Naive B cell (primary cell): ENCODE measurements around the gene EXOC6B. TPM values are rescaled to one million over a fixed set of nuclear protein-coding genes. Genes with fewer than 3 reads are reported as not detected.
A peak's percentile ranks its signal among the peaks of the same experiment; 100 is the strongest.

Experiments used
- ATAC-seq, 2 donors: fragments of 150-1000 bp; cut with Tn5 transposase; 2 replicates each; pipeline ENCODE4 v1.10.0; 2021; ENCODE audit warnings: low read depth in 2 of 2, mild to moderate bottlenecking in 2 of 2, moderate library complexity in 2 of 2
- DNase-seq: peaks from one replicate; pipeline ENCODE4 v3.0.0; 2022
- H3K27ac Mint-ChIP-seq, 6 donors: one replicate each; pipeline ENCODE4 v1.8.0; 2020 to 2022; ENCODE audit warnings: mild to moderate bottlenecking in 6 of 6, mixed read lengths in 6 of 6, moderate library complexity in 5 of 6, inconsistent platforms in 2 of 6
- H3K27me3 Mint-ChIP-seq, 3 donors: one replicate each; pipeline ENCODE4 v1.8.0; 2021 to 2022; ENCODE audit warnings: mixed read lengths in 3 of 3, mild to moderate bottlenecking in 1 of 3
- H3K36me3 Mint-ChIP-seq, 2 donors: one replicate each; pipeline ENCODE4 v1.8.0; 2020 to 2022; ENCODE audit warnings: mixed read lengths in 2 of 2, inconsistent platforms in 1 of 2, mild to moderate bottlenecking in 1 of 2
- H3K4me1 Mint-ChIP-seq, 3 donors: one replicate each; pipeline ENCODE4 v1.8.0; 2020 to 2022; ENCODE audit warnings: mixed read lengths in 3 of 3, inconsistent platforms in 1 of 3, mild to moderate bottlenecking in 1 of 3, moderate library complexity in 1 of 3
- H3K4me3 Mint-ChIP-seq, 8 donors: one replicate each; pipeline ENCODE4 v1.8.0; 2020 to 2022; ENCODE audit warnings: mild to moderate bottlenecking in 8 of 8, mixed read lengths in 8 of 8, moderate library complexity in 8 of 8, inconsistent platforms in 2 of 8
- H3K9me3 Mint-ChIP-seq, 7 donors: one replicate each; pipeline ENCODE4 v1.8.0; 2020 to 2022; ENCODE audit warnings: mixed read lengths in 7 of 7, mild to moderate bottlenecking in 5 of 7, inconsistent platforms in 2 of 7, moderate library complexity in 1 of 7
- polyA plus RNA-seq, 6 donors: library from polyadenylated mRNA; unstranded; fragments of 300-500 nt; fragmentation: Illumina TruSeq; gene quantifications; one replicate each; pipeline ENCODE4 v1.2.3, GENCODE V29; 2021; ENCODE audit warnings: low read depth in 6 of 6

The EXOC6B gene
- polyA plus RNA-seq, 6 donors from 2014 or later: 1.8 to 3.0 (median 2.6) TPM; not detected in 1

DNA sequence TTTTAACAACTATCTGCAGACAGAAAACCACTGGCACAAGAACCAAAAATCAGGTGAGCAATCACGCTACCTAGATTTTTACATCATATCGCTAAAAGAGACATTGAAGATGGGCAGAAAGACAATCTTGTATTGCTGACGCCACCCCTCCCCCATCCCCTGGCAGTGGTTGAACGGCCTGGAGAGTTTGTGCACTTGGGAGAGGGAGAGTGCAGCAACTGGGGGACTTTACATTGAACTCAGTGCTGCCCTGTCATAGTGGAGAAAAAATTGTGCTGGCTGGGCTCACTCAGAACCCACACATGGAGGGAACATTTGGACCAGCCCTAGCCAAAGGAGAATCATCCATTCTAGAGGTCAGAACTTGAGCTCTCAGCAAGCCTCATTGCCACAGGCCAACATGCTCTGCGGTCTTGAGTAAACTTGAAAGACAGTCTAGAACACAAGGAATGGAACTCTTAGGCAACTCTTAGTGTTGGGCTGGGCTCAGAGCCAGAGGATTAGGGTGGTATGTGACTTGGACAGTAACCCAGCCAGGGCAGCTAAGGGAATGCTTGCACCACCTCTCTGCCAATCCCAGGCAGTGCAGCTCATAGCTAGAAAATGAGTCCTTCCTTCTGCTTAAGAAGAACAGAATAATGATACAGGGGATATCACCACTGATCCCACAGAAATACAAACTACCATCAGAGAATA lies 458.2 kb downstream of the EXOC6B start:
- H3K4me1 Mint-ChIP-seq: no peaks in the 10 kb centered on the region
- H3K9me3 Mint-ChIP-seq: peaks cover 0 to 31% (median 14%) of the 10 kb centered on the region in 7 donors
- H3K4me3 Mint-ChIP-seq: no peak overlapping the region
- DNase-seq (no peak), ATAC-seq (no peak)
- peaks cover 16 to 21% of the 10 kb centered on the region in 2 donors for H3K36me3 Mint-ChIP-seq
- no peaks in the 10 kb centered on the region for H3K27me3 Mint-ChIP-seq
- no peak overlapping the region for H3K27ac Mint-ChIP-seq

DNA sequence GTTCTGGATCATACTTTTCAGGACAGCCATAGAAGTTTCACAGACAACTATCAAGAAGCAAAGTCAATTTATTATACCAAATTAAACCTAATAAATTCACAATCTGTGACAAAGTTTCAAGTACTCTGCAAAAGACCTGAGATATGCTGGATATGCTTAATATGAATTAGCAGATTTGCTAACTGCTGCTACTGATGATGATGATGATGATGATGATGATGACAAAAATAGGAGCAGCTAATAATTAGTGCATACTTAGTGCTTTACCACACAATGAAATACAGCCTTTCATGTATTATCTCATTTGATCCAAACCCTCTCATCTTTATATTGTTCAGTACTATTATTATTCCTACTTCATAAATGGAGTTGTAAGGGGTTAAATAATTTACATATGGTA lies 462.4 kb downstream of the EXOC6B start:
- Mint-ChIP-seq H3K9me3 (peaks cover 0 to 3% (median 0%) of the 10 kb centered on the region in 7 donors), H3K4me1 (no peaks in the 10 kb centered on the region), H3K27ac (no peak overlapping the region), H3K27me3 (no peaks in the 10 kb centered on the region), H3K4me3 (no peak overlapping the region), H3K36me3 (peaks cover 5 to 7% of the 10 kb centered on the region in 2 donors)
- no peak for ATAC-seq
- DNase-seq: no peak

DNA sequence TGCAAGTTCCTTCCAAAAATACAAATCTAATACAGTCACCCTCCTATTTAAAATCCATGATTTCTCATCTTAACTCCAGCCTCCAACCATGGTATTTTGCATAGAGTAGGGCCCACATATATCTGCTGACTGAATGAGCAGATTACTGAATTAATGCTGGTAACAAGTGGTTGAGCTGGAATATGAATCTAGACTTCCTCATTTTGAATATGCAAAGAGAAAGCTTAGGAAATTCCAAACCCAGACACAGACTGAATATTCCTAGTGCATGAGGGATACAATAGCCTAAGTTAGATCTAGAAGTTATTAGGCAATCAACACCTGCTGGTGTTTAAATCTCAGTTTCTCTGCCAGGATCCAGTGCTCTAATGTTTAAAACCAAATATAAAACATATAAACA lies 463.1 kb downstream of the EXOC6B start:
- H3K4me1 Mint-ChIP-seq: no peaks in the 10 kb centered on the region
- H3K9me3 Mint-ChIP-seq: peaks cover 0 to 2% (median 0%) of the 10 kb centered on the region in 7 donors
- H3K27me3 Mint-ChIP-seq: no peaks in the 10 kb centered on the region
- H3K27ac Mint-ChIP-seq: no peak overlapping the region
- DNase-seq (no peak), ATAC-seq (no peak)
- H3K36me3 Mint-ChIP-seq: peaks cover 5 to 7% of the 10 kb centered on the region in 2 donors
- H3K4me3 Mint-ChIP-seq: no peak overlapping the region

DNA sequence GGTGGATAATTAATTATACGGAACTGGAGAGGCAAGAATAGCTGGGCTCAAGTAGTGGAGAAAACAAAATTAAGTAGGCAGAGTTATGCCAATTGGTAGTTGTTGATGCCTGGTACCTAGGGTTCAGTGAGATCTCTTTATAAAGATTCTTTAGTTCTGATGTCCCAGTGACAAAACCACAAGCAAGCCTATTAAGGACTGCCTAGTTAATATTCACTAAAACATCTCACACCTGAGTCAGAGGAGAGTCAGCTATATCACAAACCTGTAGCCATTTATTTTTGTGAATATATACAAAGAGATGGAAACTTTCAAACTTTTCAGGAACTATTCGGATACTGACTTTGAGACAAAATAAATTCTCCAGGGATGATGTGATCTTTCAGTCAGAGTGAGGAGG lies 464.3 kb downstream of the EXOC6B start:
- H3K9me3 Mint-ChIP-seq: no peaks in the 10 kb centered on the region
- no peak overlapping the region for H3K27ac Mint-ChIP-seq
- H3K36me3 Mint-ChIP-seq: peaks cover 5 to 7% of the 10 kb centered on the region in 2 donors
- DNase-seq (no peak), ATAC-seq (no peak)
- H3K4me3 Mint-ChIP-seq: no peak overlapping the region
- no peaks in the 10 kb centered on the region for H3K27me3 Mint-ChIP-seq
- H3K4me1 Mint-ChIP-seq: no peaks in the 10 kb centered on the region

DNA sequence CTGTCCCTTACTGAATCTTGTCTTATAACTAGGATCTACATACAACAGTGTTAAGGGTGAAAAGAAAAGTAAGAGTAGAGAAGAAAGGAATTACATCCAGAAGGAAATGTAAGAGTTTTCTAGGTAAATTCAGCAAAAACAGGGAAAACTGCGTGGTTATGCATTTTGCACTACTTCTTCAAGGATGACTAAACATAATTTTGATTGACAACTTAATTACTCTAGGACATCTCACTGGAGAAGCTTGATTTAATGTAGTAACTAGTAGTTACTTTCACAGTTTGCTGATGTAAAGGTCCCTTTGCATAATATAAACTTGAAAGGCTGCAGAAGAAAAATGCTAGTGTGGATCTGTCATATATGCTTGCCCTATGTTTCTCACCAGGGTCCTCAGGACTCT lies 464.8 kb downstream of the EXOC6B start:
- no peaks in the 10 kb centered on the region for H3K27me3 Mint-ChIP-seq
- no peak for DNase-seq
- ATAC-seq: no peak
- peaks cover 5 to 7% of the 10 kb centered on the region in 2 donors for H3K36me3 Mint-ChIP-seq
- H3K9me3 Mint-ChIP-seq: no peaks in the 10 kb centered on the region
- no peaks in the 10 kb centered on the region for H3K4me1 Mint-ChIP-seq
- no peak overlapping the region for H3K4me3 Mint-ChIP-seq
- no peak overlapping the region for H3K27ac Mint-ChIP-seq

DNA sequence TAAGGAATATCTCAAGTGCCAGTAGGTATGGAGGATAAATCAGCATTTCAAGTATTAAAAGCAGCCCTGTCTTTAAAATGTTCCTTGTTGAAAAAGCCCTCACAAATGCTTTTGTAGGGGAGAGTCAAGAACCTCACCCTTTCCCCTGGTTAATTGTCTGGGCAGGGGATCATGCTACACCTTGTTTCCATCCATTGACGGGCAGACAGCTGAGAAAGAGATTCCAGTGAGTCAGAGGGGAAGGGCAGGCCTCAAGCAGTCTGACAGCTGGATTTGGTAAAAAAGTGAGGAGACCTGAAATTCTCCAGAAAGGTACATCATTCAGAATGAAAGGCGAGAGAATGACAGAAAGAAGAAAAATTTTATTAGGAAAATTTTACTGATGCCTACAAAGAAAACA lies 475.0 kb downstream of the EXOC6B start:
- Mint-ChIP-seq H3K27me3 (no peaks in the 10 kb centered on the region), H3K27ac (no peak overlapping the region), H3K36me3 (peaks cover 0 to 8% of the 10 kb centered on the region in 2 donors), H3K4me3 (no peak overlapping the region), H3K4me1 (no peaks in the 10 kb centered on the region), H3K9me3 (peaks cover 0 to 4% (median 0%) of the 10 kb centered on the region in 7 donors)
- ATAC-seq: no peak
- DNase-seq: no peak

DNA sequence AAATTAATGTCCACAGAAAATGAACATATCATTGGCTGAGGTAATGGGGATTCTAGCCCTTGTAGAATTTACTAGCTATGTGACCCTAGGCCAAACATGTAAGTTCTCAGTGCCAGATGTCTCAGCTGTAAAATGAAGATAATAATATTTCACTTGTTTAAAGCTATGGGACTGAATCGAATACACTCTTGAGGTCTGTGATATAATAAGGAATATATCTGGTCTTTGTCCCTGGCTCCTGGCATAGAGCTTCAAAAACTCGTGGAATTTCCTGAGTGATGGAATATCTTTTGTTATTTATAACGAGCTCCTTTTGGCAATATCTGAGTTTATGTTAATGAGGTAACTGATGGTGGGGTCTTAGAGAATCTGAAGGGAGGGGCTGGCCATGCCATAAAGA lies 476.8 kb downstream of the EXOC6B start:
- no peak overlapping the region for H3K27ac Mint-ChIP-seq
- H3K4me1 Mint-ChIP-seq: no peaks in the 10 kb centered on the region
- DNase-seq: no peak
- H3K36me3 Mint-ChIP-seq: peaks cover 8 to 16% of the 10 kb centered on the region in 2 donors
- H3K27me3 Mint-ChIP-seq: no peaks in the 10 kb centered on the region
- peaks cover 7 to 16% (median 9%) of the 10 kb centered on the region in 7 donors for H3K9me3 Mint-ChIP-seq
- H3K4me3 Mint-ChIP-seq: no peak overlapping the region
- ATAC-seq: no peak

DNA sequence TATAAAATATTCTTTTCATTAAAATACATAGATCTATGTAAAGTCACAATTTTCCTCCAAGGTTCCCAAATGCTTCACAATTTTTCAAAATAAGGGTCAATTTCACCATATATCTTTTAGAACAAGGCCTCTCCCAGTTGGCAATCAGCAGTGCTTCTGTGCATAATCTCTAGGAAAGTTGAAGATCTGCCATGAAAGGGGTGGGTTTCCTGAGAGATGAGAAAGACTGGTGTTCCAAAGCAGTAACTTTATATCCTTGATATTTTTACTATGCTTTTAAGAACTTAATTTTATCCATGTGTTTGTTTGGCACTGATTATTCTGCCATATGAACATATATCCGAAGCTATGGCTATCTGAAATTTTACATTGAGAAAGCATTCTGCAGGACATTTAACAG lies 478.8 kb downstream of the EXOC6B start:
- Mint-ChIP-seq H3K4me3 (no peak overlapping the region), H3K27ac (no peak overlapping the region), H3K4me1 (no peaks in the 10 kb centered on the region), H3K9me3 (peaks cover 8 to 20% (median 11%) of the 10 kb centered on the region in 7 donors), H3K27me3 (no peaks in the 10 kb centered on the region), H3K36me3 (peaks cover 11 to 15% of the 10 kb centered on the region in 2 donors)
- no peak for ATAC-seq
- no peak for DNase-seq

DNA sequence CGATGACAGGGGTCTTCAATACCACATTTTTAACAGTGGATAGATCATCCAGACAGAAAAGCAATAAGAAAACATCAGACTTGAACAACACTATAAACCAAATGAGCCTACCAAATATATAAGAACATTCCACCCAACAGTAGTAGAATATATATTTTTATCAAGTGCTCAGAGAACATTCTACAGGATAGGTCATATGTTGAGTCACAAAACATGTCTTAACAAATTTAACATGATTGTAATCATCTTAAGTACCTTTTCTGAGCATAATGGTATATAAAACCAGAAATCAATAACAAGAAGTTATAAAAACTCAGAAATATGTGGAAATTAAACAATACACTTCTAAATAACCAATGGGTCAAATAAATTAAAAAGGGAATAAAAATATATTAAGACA lies 484.2 kb downstream of the EXOC6B start:
- H3K9me3 Mint-ChIP-seq: peaks cover 9 to 20% (median 11%) of the 10 kb centered on the region in 7 donors
- no peaks in the 10 kb centered on the region for H3K4me1 Mint-ChIP-seq
- ATAC-seq (no peak), DNase-seq (no peak)
- H3K36me3 Mint-ChIP-seq: peaks cover 11% of the 10 kb centered on the region in 2 donors
- H3K27ac Mint-ChIP-seq: no peak overlapping the region
- H3K4me3 Mint-ChIP-seq: no peak overlapping the region
- H3K27me3 Mint-ChIP-seq: no peaks in the 10 kb centered on the region

DNA sequence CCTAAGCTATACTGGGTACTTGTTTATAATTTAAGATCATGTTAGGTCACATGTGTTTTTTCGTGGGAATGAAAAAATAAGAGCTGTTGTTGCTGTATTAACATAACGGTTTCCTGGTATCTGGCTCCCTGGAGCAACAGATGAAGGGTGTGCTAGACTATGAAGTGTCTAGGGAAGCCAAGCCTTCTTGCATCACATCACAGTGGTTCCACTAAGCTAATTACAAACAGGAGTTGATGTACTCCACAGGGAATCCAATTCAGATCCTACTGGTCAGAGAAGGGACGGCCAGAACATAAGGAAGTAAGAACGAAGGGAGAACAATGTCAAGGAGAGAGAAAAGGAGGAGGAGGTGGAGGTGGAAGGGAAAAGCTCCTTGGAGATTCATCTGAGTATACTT lies 485.2 kb downstream of the EXOC6B start:
- peaks cover 9 to 18% (median 11%) of the 10 kb centered on the region in 7 donors for H3K9me3 Mint-ChIP-seq
- H3K27me3 Mint-ChIP-seq: no peaks in the 10 kb centered on the region
- peaks cover 11% of the 10 kb centered on the region in 2 donors for H3K36me3 Mint-ChIP-seq
- no peak for DNase-seq
- no peaks in the 10 kb centered on the region for H3K4me1 Mint-ChIP-seq
- ATAC-seq: no peak
- no peak overlapping the region for H3K4me3 Mint-ChIP-seq
- H3K27ac Mint-ChIP-seq: peak overlapping the region in 1 of 6 donors; percentile 45

DNA sequence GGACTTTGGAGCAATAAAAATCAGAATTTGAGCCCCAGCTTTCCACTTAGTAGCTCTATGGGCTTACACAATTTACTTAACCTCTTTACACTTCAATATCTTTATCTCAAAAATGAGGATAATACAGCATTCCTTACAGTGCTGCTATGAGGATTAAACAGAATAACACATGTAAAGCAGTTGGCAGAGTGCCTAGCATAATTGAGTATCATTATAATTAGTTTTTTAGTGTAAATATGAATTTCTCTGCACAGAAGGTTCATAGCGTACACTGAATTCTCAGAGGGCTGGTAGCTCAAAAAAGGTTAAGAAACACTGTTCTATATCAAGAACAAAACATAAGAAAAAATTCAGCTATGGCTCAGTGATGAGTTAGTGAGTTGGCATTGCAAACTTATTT lies 487.8 kb downstream of the EXOC6B start:
- Mint-ChIP-seq H3K36me3 (no peaks in the 10 kb centered on the region), H3K4me3 (no peak overlapping the region), H3K27me3 (no peaks in the 10 kb centered on the region), H3K4me1 (no peaks in the 10 kb centered on the region), H3K27ac (no peak overlapping the region), H3K9me3 (peaks cover 0 to 4% (median 0%) of the 10 kb centered on the region in 7 donors)
- DNase-seq: no peak
- ATAC-seq: no peak

DNA sequence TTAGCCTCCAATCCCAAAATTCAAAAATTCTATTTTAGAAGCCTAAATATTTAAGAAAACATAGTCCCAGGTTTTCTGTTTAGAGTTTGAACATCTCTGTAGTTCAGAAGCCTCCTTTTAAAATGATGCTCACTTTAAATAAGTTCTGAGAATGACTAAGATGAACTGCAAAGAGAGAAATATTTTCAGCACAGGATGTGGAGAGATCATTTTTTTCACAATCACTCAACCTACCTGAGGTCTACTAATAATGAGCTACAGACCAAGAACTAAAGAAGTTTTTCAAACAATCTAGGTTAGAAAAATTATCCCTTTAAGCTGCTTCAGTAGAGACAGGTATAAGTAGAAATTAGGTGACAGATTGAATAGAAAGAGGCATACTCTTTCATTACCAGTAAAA lies 493.1 kb downstream of the EXOC6B start:
- H3K36me3 Mint-ChIP-seq: peaks cover 0 to 4% of the 10 kb centered on the region in 2 donors
- H3K4me3 Mint-ChIP-seq: no peak overlapping the region
- H3K4me1 Mint-ChIP-seq: no peaks in the 10 kb centered on the region
- no peak for DNase-seq
- H3K27ac Mint-ChIP-seq: no peak overlapping the region
- ATAC-seq: no peak
- no peaks in the 10 kb centered on the region for H3K9me3 Mint-ChIP-seq
- H3K27me3 Mint-ChIP-seq: no peaks in the 10 kb centered on the region

DNA sequence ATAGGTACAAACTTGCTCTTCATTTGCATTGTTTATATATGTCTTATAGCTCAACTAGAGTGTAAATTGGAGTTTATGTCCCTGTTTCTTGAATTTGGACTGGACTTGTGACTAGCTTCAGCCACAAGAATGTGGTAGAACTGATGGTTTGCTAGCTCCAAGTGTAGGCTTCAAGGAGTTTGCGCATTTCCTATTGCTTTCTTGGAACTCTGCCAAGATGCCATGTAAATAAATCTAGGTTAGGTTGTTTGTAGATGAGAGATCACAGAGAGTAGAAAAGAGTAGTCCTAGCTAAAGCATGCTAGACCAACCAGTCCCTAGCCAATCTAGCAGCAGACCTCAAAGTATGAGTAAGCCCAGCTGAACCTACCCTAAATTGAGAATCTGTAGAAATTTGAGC lies 495.2 kb downstream of the EXOC6B start:
- Mint-ChIP-seq H3K4me3 (no peak overlapping the region), H3K27me3 (no peaks in the 10 kb centered on the region), H3K36me3 (peaks cover 0 to 4% of the 10 kb centered on the region in 2 donors), H3K9me3 (no peaks in the 10 kb centered on the region), H3K27ac (no peak overlapping the region), H3K4me1 (no peaks in the 10 kb centered on the region)
- ATAC-seq (no peak), DNase-seq (no peak)

DNA sequence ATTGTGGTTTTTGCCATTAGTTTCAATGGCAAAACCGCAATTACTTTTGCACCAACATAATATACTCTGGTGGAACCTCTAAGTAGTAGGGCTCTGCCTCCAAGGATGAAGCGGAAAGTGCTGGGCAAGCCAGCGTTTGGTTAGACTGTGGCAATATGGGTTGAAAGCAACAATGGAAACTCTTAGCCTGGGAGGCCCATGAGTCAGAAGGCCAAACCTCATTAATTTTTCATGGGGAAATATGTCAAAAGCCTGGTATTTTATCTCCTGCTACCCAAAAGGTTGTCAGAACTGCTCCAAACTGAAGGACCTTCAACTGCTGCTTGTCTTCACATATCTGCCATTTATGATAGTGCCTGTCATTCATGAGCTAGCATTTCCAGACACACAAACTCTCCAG lies 499.1 kb downstream of the EXOC6B start:
- Mint-ChIP-seq H3K27ac (no peak overlapping the region), H3K4me3 (no peak overlapping the region), H3K4me1 (no peaks in the 10 kb centered on the region), H3K36me3 (peaks cover 0 to 9% of the 10 kb centered on the region in 2 donors), H3K9me3 (peaks cover 0 to 4% (median 0%) of the 10 kb centered on the region in 7 donors), H3K27me3 (no peaks in the 10 kb centered on the region)
- DNase-seq: no peak
- ATAC-seq: no peak
